Vagina (tissue), 2 donors: ENCODE results near the gene MXD4. TPM values are rescaled to one million over a fixed set of nuclear protein-coding genes. Genes with fewer than 3 reads are reported as not detected.

Experiments
- DNase-seq, 2 donors: peaks; one replicate each; pipeline ENCODE4 v3.0.0-alpha.2; 2017; ENCODE audit errors: extremely low spot score in 2 of 2
- H3K27ac ChIP-seq: fragments of 200-600 bp; sonication (generic); one replicate; pipeline ENCODE4 v1.5.1; 2019
- H3K27me3 ChIP-seq: fragments of 200-600 bp; sonication (generic); one replicate; pipeline ENCODE4 v1.5.1; 2019
- H3K36me3 ChIP-seq, 2 donors: fragments of 200-600 bp; sonication (generic); one replicate each; pipeline ENCODE4 v1.5.1; 2017 to 2019
- H3K4me1 ChIP-seq: fragments of 200-600 bp; sonication (generic); one replicate; pipeline ENCODE4 v1.5.1; 2019
- H3K4me3 ChIP-seq, 2 donors: fragments of 200-600 bp; sonication (generic); 1 replicate in 1 of 2; 2 replicates in 1 of 2; pipeline ENCODE4 v1.5.1; 2016 to 2019
- H3K9me3 ChIP-seq: fragments of 200-600 bp; sonication (generic); one replicate; pipeline ENCODE4 v1.5.1; 2019
- POLR2A ChIP-seq, 2 donors: fragments of 450-650 bp; IDR thresholded peaks; one replicate each; pipeline ENCODE4 v1.6.1; 2017; ENCODE audit warnings: antibody characterized with exemption in 2 of 2, mild to moderate bottlenecking in 2 of 2, moderate library complexity in 2 of 2
- POLR2AphosphoS5 ChIP-seq, 2 donors: sonication (generic); formaldehyde crosslinking; IDR thresholded peaks; one replicate each; pipeline ENCODE4 v1.9.0; 2017; ENCODE audit warnings: antibody characterized with exemption in 2 of 2, mild to moderate bottlenecking in 2 of 2, low read depth in 1 of 2; ENCODE audit not compliant: insufficient read depth in 1 of 2
- intact Hi-C: fragments of 100-400 bp; cut with DNase I; formaldehyde crosslinking; loops from one replicate; pipeline ENCODE4 v1.15.1; 2023
- total RNA-seq: library from RNA; depleted of rRNA; stranded (reverse); fragments of >200 nt; gene quantifications from one replicate; pipeline ENCODE4 v1.2.3, GENCODE V29; 2016
- TF ChIP-seq, protein P1 (sequence below), 3 experiments: fragments of 450-650 bp in 2 of 3; fragments of 200-600 bp in 1 of 3; sonication (generic) in 1 of 3; IDR thresholded peaks; one replicate each; pipeline ENCODE4 v1.5.1; 2017 to 2019; ENCODE audit warnings: antibody characterized with exemption in 3 of 3, mild to moderate bottlenecking in 2 of 3, moderate library complexity in 2 of 3

The MXD4 gene
- total RNA-seq, 1 donor from 2014 or later, result 27.5 TPM

DNA sequence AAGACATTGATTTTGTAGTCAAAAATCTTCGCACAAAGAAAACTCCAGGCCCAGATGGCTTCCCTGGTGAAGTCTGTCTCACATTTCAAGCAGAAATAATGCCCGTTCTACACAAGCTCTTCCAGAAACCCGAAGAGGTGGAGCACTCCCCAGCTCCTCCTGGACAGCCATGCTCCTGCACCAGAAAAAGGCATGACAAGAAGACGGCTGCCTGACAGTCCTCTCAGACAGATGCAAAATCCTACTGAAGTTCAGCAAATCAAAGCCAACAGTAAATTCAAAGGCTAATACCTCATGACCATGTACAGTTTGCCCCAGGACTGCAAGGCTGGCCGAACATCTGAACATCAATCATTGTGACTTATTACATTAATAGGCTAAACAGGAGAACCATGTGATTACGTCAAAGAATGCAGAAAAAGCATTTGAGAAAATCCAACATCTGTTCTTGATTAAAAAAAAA lies 30.8 kb upstream of the MXD4 start:
- Histone ChIP-seq H3K36me3 (no peaks in the 10 kb centered on the region), H3K9me3 (no peaks in the 10 kb centered on the region), H3K4me3 (no peak overlapping the region), H3K4me1 (peaks cover 12% of the 10 kb centered on the region), H3K27me3 (no peaks in the 10 kb centered on the region), H3K27ac (peak overlapping the region; percentile 32)
- intact Hi-C loops, result no loop called here
- no peak for DNase-seq
- no peak for TF ChIP-seq POLR2A (IDR thresholded peaks at IDR 0.05)
- TF ChIP-seq, protein P1, sequence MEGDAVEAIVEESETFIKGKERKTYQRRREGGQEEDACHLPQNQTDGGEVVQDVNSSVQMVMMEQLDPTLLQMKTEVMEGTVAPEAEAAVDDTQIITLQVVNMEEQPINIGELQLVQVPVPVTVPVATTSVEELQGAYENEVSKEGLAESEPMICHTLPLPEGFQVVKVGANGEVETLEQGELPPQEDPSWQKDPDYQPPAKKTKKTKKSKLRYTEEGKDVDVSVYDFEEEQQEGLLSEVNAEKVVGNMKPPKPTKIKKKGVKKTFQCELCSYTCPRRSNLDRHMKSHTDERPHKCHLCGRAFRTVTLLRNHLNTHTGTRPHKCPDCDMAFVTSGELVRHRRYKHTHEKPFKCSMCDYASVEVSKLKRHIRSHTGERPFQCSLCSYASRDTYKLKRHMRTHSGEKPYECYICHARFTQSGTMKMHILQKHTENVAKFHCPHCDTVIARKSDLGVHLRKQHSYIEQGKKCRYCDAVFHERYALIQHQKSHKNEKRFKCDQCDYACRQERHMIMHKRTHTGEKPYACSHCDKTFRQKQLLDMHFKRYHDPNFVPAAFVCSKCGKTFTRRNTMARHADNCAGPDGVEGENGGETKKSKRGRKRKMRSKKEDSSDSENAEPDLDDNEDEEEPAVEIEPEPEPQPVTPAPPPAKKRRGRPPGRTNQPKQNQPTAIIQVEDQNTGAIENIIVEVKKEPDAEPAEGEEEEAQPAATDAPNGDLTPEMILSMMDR (IDR thresholded peaks at IDR 0.05), result no peak
- TF ChIP-seq POLR2AphosphoS5 (IDR thresholded peaks at IDR 0.05; ENCODE audit: insufficient read depth in 1 of 2, low read depth in 1 of 2), result no peak

DNA sequence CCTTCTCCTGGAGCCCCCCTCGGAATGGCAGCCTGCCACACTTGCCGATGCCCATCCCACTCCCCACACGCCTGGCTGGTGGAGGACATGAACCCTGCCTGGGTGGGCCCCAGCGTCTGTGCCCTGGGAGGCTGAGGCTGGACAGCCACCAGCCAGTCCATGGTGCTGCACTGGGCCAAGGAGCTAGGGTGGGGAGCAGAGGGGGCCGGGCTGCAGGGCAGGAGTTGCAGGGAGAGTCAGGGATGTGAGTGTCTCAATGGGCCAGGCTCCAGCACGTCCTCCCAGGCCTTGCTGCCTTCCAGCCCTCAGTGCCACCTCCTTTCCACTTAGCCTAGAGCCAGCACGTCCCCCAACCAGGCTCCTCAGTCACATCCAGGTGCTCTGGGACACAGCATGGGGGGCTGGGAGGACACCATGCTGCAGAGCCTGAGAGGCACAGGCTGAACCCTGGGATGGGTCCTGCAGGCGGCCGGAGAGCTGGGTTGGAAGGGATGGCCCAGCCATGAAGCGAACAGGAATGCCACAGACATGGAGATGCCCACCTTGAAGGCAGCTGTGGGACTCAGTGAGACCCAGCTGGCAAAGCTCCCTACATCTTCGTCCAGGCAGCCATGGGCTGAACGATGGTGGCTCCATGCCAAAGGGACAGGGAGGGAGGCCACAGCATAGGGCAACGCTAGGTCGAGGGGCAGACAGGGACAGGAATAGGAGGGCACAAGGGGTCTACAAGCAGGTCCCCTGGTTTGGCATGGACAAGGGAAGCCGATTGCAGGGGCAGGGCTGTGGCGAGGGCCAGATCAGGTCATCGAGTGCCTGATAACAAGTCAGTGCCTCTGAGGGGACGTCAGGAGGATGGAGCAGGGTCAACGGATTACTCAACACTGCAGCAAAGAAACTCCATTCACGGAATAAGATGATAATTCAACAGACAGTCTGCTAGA lies 30.1 kb upstream of the MXD4 start:
- Histone ChIP-seq H3K27me3 (no peaks in the 10 kb centered on the region), H3K36me3 (no peaks in the 10 kb centered on the region), H3K4me1 (peaks cover 12% of the 10 kb centered on the region), H3K9me3 (no peaks in the 10 kb centered on the region), H3K27ac (peak overlapping the region; percentile 32), H3K4me3 (no peak overlapping the region)
- TF ChIP-seq POLR2A (IDR thresholded peaks at IDR 0.05) (no peak), POLR2AphosphoS5 (IDR thresholded peaks at IDR 0.05; ENCODE audit: insufficient read depth in 1 of 2, low read depth in 1 of 2) (no peak)
- TF ChIP-seq, protein P1 (IDR thresholded peaks at IDR 0.05), result no peak
- intact Hi-C loops, result no loop called here
- no peak for DNase-seq

DNA sequence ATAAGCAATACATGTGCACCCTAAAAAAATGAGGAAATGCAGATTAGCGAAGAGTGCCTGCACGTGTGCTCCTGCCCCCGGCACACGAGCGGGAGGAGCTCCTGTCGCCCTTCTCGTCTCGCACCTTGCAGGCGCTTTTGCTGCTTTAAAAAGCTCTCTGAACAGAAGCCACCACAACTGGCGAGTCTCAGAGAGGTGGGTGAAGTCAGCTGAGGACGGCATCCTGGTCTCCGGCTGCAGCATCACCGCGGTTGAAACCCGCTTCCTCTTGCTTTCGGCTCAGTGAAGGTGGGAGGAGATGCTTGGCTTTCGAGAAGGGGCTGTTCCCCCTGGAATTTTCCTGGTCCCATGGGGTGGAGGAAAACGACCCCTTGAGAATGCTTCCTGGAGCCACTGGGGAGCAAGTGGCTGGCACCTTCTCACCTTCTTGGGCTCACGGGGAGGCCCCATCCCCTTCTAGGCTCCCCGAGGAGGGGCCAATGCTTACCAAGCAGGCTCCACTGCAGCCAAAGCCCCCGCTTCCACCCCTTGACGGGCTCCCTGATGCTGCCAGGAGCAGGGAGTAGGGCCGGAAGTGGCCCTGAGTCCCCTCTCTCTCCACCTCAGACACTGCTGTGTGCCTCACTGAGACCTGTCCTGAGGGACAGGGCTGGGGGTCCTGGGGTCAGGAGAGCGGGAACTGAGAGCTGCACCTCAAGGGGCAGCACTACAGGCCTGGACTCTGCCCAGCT lies 29.2 kb upstream of the MXD4 start:
- intact Hi-C loops, result no loop called here
- Histone ChIP-seq H3K4me3 (no peak overlapping the region), H3K27me3 (no peaks in the 10 kb centered on the region), H3K9me3 (no peaks in the 10 kb centered on the region), H3K27ac (peak overlapping the region; percentile 32), H3K36me3 (no peaks in the 10 kb centered on the region), H3K4me1 (peaks cover 12% of the 10 kb centered on the region)
- DNase-seq, result no peak
- TF ChIP-seq POLR2A (IDR thresholded peaks at IDR 0.05) (no peak), POLR2AphosphoS5 (IDR thresholded peaks at IDR 0.05; ENCODE audit: insufficient read depth in 1 of 2, low read depth in 1 of 2) (peak in 1 of 2 donors; percentile 29)

DNA sequence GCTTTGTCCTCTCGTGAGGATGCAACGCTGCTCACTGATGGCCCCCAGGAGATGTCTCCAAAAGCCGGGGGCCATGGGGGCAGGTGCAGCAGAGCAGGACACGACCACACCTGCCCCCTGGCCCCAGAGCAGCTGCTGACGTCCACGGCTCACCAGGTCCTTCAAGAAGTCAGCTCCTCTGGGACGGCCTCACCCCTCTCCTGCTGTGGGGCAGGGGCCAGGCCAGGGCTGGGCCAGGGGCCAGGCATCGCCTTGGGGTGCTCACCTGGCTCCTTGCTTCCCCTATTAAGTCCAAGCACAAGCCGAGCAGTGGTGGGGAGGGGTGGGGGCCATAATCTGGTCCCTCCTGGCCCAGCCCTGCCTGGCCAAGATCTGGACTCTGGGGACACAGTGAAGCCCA lies 28.6 kb upstream of the MXD4 start:
- no peak for DNase-seq

DNA sequence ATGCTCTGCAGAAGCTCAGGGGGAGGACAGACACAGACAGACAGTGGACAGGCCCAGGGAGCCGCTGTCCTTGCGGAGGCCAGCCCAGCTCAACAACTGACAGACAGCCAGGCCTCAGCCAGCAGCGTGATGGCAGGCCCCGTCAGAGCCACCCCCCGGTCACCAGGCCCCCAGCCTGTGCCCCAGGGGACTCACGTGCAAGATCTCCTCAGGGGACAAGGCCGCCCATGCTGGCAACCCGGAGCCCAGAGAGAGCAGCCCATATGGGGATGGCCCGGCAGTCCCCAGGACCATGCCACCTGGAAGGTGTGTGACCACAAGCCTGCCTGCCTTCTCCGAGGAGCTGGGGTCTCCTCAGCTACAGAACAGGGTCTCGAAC lies 28.0 kb upstream of the MXD4 start:
- intact Hi-C loops, result no loop called here
- Histone ChIP-seq H3K27me3 (no peaks in the 10 kb centered on the region), H3K4me1 (peaks cover 12% of the 10 kb centered on the region), H3K36me3 (no peaks in the 10 kb centered on the region), H3K9me3 (no peaks in the 10 kb centered on the region), H3K4me3 (no peak overlapping the region), H3K27ac (no peak overlapping the region)
- DNase-seq, result no peak
- no peak for TF ChIP-seq POLR2AphosphoS5 (IDR thresholded peaks at IDR 0.05; ENCODE audit: insufficient read depth in 1 of 2, low read depth in 1 of 2)
- TF ChIP-seq, protein P1 (IDR thresholded peaks at IDR 0.05), result no peak
- no peak for TF ChIP-seq POLR2A (IDR thresholded peaks at IDR 0.05)

More for the DNA sequence above, 28.6 kb upstream of the MXD4 start:
- intact Hi-C loops, result no loop called here
- H3K36me3 ChIP-seq, result no peaks in the 10 kb centered on the region
- TF ChIP-seq POLR2AphosphoS5 (IDR thresholded peaks at IDR 0.05; ENCODE audit: insufficient read depth in 1 of 2, low read depth in 1 of 2), result no peak
- TF ChIP-seq, protein P1 (IDR thresholded peaks at IDR 0.05), result no peak
- TF ChIP-seq POLR2A (IDR thresholded peaks at IDR 0.05), result no peak
- H3K27ac ChIP-seq, result no peak overlapping the region
- H3K27me3 ChIP-seq, result no peaks in the 10 kb centered on the region
- H3K4me1 ChIP-seq, result peaks cover 12% of the 10 kb centered on the region
- no peak overlapping the region for H3K4me3 ChIP-seq
- H3K9me3 ChIP-seq, result no peaks in the 10 kb centered on the region
